Hematopoietic multipotent progenitor cell treated with erythropoietin and hydrocortisone succinate and interleukin-3 and kit ligand, for 17 days (in vitro differentiated cells): ENCODE measurements around the gene KRTAP10-3.
"Not testable (repeated sequence)": the region's sequence is repeated elsewhere in the genome, so short reads cannot be mapped to it uniquely, and the experiment has no call there.

Source experiments
- DNase-seq: peaks from one replicate; pipeline ENCODE4 v3.0.0-alpha.2; 2015; ENCODE audit warnings: low spot score

The KRTAP10-3 gene

GRCh38 chr21:44558695-44559094 is at the start of gene KRTAP10-3:
TSS of gene KRTAP10-3 (minus strand) at chr21:44558795. CDS start at chr21:44558715, 80 bp downstream.
- DNase-seq: no peak

GRCh38 chr21:44606495-44606894 is 47.9 kb upstream of the KRTAP10-3 start:
- DNase-seq: no peak

GRCh38 chr21:44603911-44604310 is 45.3 kb upstream of the KRTAP10-3 start:
- no peak for DNase-seq

GRCh38 chr21:44603109-44603875 is 44.7 kb upstream of the KRTAP10-3 start:
- no peak for DNase-seq

- no peak for DNase-seq
Observed at GRCh38 chr21:44602463-44602850, 43.9 kb upstream of the KRTAP10-3 start.

- DNase-seq: no peak
Observed at GRCh38 chr21:44601596-44602462, 43.2 kb upstream of the KRTAP10-3 start.

GRCh38 chr21:44601091-44601490 is 42.5 kb upstream of the KRTAP10-3 start:
- not testable (repeated sequence) for DNase-seq

GRCh38 chr21:44600118-44600978 is 41.8 kb upstream of the KRTAP10-3 start, which contains the start of gene KRTAP10-7:
TSS of gene KRTAP10-7 (plus strand) at chr21:44600597. CDS start at chr21:44600622, 25 bp downstream.
- DNase-seq: not testable (repeated sequence)

- no peak for DNase-seq
Observed at GRCh38 chr21:44599264-44600029, 40.9 kb upstream of the KRTAP10-3 start.

- no peak for DNase-seq
Observed at GRCh38 chr21:44598061-44598460, 39.5 kb upstream of the KRTAP10-3 start.

- no peak for DNase-seq
Observed at GRCh38 chr21:44596068-44596725, 37.6 kb upstream of the KRTAP10-3 start.

GRCh38 chr21:44595524-44595923 is 36.9 kb upstream of the KRTAP10-3 start:
- no peak for DNase-seq

GRCh38 chr21:44594406-44594916 is 35.9 kb upstream of the KRTAP10-3 start:
- DNase-seq: no peak

- peak; percentile 72 for DNase-seq
Observed at GRCh38 chr21:44593598-44594405, 35.2 kb upstream of the KRTAP10-3 start.

GRCh38 chr21:44592446-44593311 is 34.1 kb upstream of the KRTAP10-3 start, which contains the start of gene KRTAP10-6:
TSS of gene KRTAP10-6 (minus strand) at chr21:44592505. CDS start at chr21:44592484, 21 bp downstream.
- DNase-seq: no peak

- DNase-seq: not testable (repeated sequence)
Observed at GRCh38 chr21:44591801-44592130, 33.2 kb upstream of the KRTAP10-3 start.

GRCh38 chr21:44590897-44591800 is 32.6 kb upstream of the KRTAP10-3 start:
- not testable (repeated sequence) for DNase-seq
